GM12878 (cell line): Measurements from ENCODE around the gene PRADC1. TPM values are rescaled to one million over a fixed set of nuclear protein-coding genes. Genes with fewer than 3 reads are reported as not detected.

Experiments used
- ATAC-seq: fragments of 200-7000 bp; cut with Tn5 transposase; 3 replicates; pipeline ENCODE4 v1.9.1; 2020; ENCODE audit warnings: mild to moderate bottlenecking, moderate library complexity
- BruUV-seq: library from RNA; stranded (reverse); fragments of 400-500 nt; replicated peaks from 2 replicates; lab custom pipeline; 2021; lab: Mats Ljungman, UMichigan
- CTCF ChIA-PET: fragments of 300-600 bp; sonication (Branson Sonifier 250); formaldehyde crosslinking; extraction: SDS; loops from one replicate; lab custom pipeline; 2021; ENCODE audit warnings: inconsistent platforms; lab: Yijun Ruan, JAX
- POLR2A ChIA-PET: fragments of 350-600 bp; formaldehyde crosslinking; extraction: SDS; loops from one replicate; lab custom pipeline; 2021; ENCODE audit warnings: inconsistent platforms; lab: Charles Lee
- RAD21 ChIA-PET: fragments of 300-600 bp; sonication (Branson Sonifier 250); formaldehyde crosslinking; loops from one replicate; lab custom pipeline; 2023; ENCODE audit warnings: antibody characterized with exemption; ENCODE audit not compliant: unreplicated experiment; lab: Charles Lee
- SMC1A ChIA-PET: fragments of 300-600 bp; sonication (Branson Sonifier 250); formaldehyde crosslinking; loops from one replicate; lab custom pipeline; 2023; ENCODE audit not compliant: unreplicated experiment, uncharacterized antibody; lab: Charles Lee
- DNase-seq: peaks from one replicate; pipeline ENCODE4 v3.0.0-alpha.2; 2011; ENCODE audit warnings: low read depth, low spot score
- FAIRE-seq: peaks from 3 replicates; lab custom pipeline; 2011; peaks lifted over from hg19 to GRCh38; lab: Jason Lieb, UNC
- H2AFZ ChIP-seq: 2 replicates; pipeline ENCODE4 v1.6.0; 2011; ENCODE audit warnings: low read depth, low read length, control low read depth; ENCODE audit not compliant: control insufficient read depth
- H3K27ac ChIP-seq: 2 replicates; pipeline ENCODE4 v1.5.1; 2011; ENCODE audit warnings: control low read depth; ENCODE audit not compliant: control insufficient read depth, insufficient read depth
- H3K27me3 ChIP-seq, 2 experiments: replicated peaks in 1 of 2; 2 replicates each; pipeline versions ENCODE4 v1.6.0 to v1.6.1; 2011; ENCODE audit warnings: low read length in 1 of 2; ENCODE audit not compliant: control insufficient read depth in 2 of 2, insufficient read depth in 2 of 2
- H3K36me3 ChIP-seq, 2 experiments: 2 replicates each; pipeline ENCODE4 v1.5.1; 2011; ENCODE audit warnings: low read length in 1 of 2; ENCODE audit not compliant: control insufficient read depth in 2 of 2, insufficient read depth in 2 of 2
- H3K4me1 ChIP-seq: 2 replicates; pipeline ENCODE4 v1.6.1; 2011; ENCODE audit warnings: mild to moderate bottlenecking, low read length, moderate library complexity, mixed read lengths; ENCODE audit not compliant: control insufficient read depth, insufficient read depth
- H3K4me2 ChIP-seq: 2 replicates; pipeline ENCODE4 v1.6.0; 2011; ENCODE audit warnings: control low read depth; ENCODE audit not compliant: control insufficient read depth, insufficient read depth
- H3K4me3 ChIP-seq: fragments of 200-600 bp; sonication (generic); 2 replicates; pipeline ENCODE4 v1.5.1; 2016
- H3K79me2 ChIP-seq: 2 replicates; pipeline ENCODE4 v1.6.0; 2011; ENCODE audit warnings: low read length; ENCODE audit not compliant: control insufficient read depth, insufficient read depth
- H3K9ac ChIP-seq: 2 replicates; pipeline ENCODE4 v1.8.0; 2011; ENCODE audit warnings: low read length, control low read depth, mixed read lengths; ENCODE audit not compliant: control insufficient read depth, insufficient read depth
- H3K9me3 ChIP-seq: replicated peaks from 3 replicates; pipeline ENCODE4 v1.5.1; 2011; ENCODE audit warnings: mild to moderate bottlenecking, low read length; ENCODE audit not compliant: control insufficient read depth, insufficient read depth
- H4K20me1 ChIP-seq: 2 replicates; pipeline ENCODE4 v1.6.0; 2011; ENCODE audit not compliant: control insufficient read depth, insufficient read depth
- BACH1 ChIP-seq: fragments of 450-650 bp; IDR thresholded peaks from 2 replicates; pipeline ENCODE4 v1.6.1; 2017; ENCODE audit warnings: mild to moderate bottlenecking, borderline replicate concordance
- CHD2 ChIP-seq: IDR thresholded peaks from 2 replicates; pipeline ENCODE4 v1.6.1; 2011; ENCODE audit warnings: low read depth, low read length, improper control_type of control experiment, borderline replicate concordance
- GABPA ChIP-seq: IDR thresholded peaks from 2 replicates; pipeline ENCODE4 v1.6.1; 2014; ENCODE audit warnings: antibody characterized with exemption, low read depth, mild to moderate bottlenecking, inconsistent platforms
- KAT2A ChIP-seq: conservative IDR thresholded peaks from 2 replicates; pipeline ENCODE4 v1.6.1; 2011; ENCODE audit warnings: low read depth, low read length; ENCODE audit not compliant: control insufficient read depth
- MYB ChIP-seq: fragments of 150-350 bp; IDR thresholded peaks from 2 replicates; pipeline ENCODE4 v1.6.1; 2014; ENCODE audit warnings: mild to moderate bottlenecking, low read depth, low read length, borderline replicate concordance
- POU2F2 ChIP-seq: IDR thresholded peaks from 3 replicates; pipeline ENCODE4 v1.6.1; 2011; ENCODE audit warnings: low read depth, mild to moderate bottlenecking, low read length, borderline replicate concordance
- SUPT20H ChIP-seq: IDR thresholded peaks from 2 replicates; pipeline ENCODE4 v1.6.1; 2011; ENCODE audit warnings: low read depth, mild to moderate bottlenecking, low read length, moderate library complexity, borderline replicate concordance; ENCODE audit not compliant: control insufficient read depth
- TAF1 ChIP-seq: IDR thresholded peaks from 2 replicates; pipeline ENCODE4 v1.6.1; 2011; ENCODE audit warnings: mild to moderate bottlenecking, low read depth, low read length, borderline replicate concordance
- ZNF24 ChIP-seq: fragments of 450-650 bp; IDR thresholded peaks from 2 replicates; pipeline ENCODE4 v1.6.1; 2017; ENCODE audit warnings: antibody characterized with exemption, mild to moderate bottlenecking
- WGBS: methylation state at CpG from one replicate; pipeline ENCODE4 v1.1.6; 2016; ENCODE audit warnings: low lambda C conversion rate; ENCODE audit not compliant: insufficient replicate concordance, insufficient coverage; ENCODE audit errors: missing lambda C conversion rate; 5-methylcytosine and 5-hydroxymethylcytosine counted together
- in situ Hi-C: fragments of 300-500 bp; cut with MboI; formaldehyde crosslinking; loops from 9 replicates; pipeline ENCODE4 v1.14.3; 2018; ENCODE audit warnings: mixed read lengths
- intact Hi-C: fragments of 100-400 bp; cut with micrococcal nuclease; formaldehyde crosslinking; loops from one replicate; pipeline ENCODE4 v1.14.2; 2022; ENCODE audit not compliant: unreplicated experiment
- polyA plus RNA-seq, 11 experiments: library from polyadenylated mRNA; depleted of rRNA in 4 of 11; unstranded in 6 of 11; stranded (reverse) in 5 of 11; fragments of >200 nt; fragmentation: Nextera tagmentation in 4 of 11; fragmentation: Illumina TruSeq in 1 of 11; extraction: Ambion mirVana in 4 of 11; extraction: Trizol in 1 of 11; gene quantifications; 1 replicate in 1 of 11; 2 replicates in 10 of 11; pipeline versions ENCODE4 v1.2.1 to v1.2.3, GENCODE V29; 2011 to 2016; ENCODE audit warnings: inconsistent platforms in 2 of 11, missing spikeins in 2 of 11, low read depth in 1 of 11
- total RNA-seq, 4 experiments: library from RNA; depleted of rRNA in 3 of 4; stranded (reverse); fragments of >200 nt in 3 of 4; fragmentation: Illumina TruSeq in 1 of 4; extraction: Trizol in 1 of 4; gene quantifications; 2 replicates each; pipeline versions ENCODE4 v1.2.1 to v1.2.3, GENCODE V29; 2013 to 2021

The PRADC1 gene
- total and polyA plus RNA-seq, 10 of the 15 experiments (the other 5 are each of a cell fraction or from before 2014, with no cell fraction given): 3.7 to 39.0 (median 13.8) TPM

DNA sequence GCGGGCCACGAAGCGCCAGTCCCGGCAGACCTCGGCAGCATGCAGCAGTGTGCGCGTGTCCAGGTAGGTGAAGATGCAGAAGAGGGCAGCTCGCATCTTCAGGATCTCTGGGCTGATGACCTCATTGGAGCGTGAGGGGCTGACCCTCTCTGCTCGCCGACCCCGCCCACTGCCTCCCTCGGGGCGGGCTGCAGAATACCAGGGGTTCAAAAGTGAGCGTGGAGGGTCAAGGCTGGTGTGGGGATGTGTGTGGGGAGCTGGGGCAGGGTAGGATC lies 31.2 kb upstream of the PRADC1 start:
- 84% methylated on average over 15 of the region's 15 CpGs for WGBS
- no peak overlapping the region for H3K9ac ChIP-seq
- no peak overlapping the region for H3K4me3 ChIP-seq
- TF ChIP-seq GABPA (no peak), ZNF24 (no peak), POU2F2 (no peak), MYB (no peak), SUPT20H (no peak), BACH1 (no peak), CHD2 (no peak), KAT2A (no peak), TAF1 (no peak)
- FAIRE-seq (no peak), ATAC-seq (no peak), DNase-seq (no peak)
- POLR2A ChIA-PET: no interaction called here
- H2AFZ ChIP-seq: no peak overlapping the region
- H3K27ac ChIP-seq: no peak overlapping the region
- BruUV-seq: no TSS peak
- no peaks in the 10 kb centered on the region for H3K9me3 ChIP-seq
- RAD21 ChIA-PET: no interaction called here
- H3K36me3 ChIP-seq: peaks cover 14 to 15% of the 10 kb centered on the region in 2 experiments; a peak in 3 of 4 replicates
- H4K20me1 ChIP-seq: no peaks in the 10 kb centered on the region; the same call in 1 of the 2 replicates
- in situ Hi-C loops: no loop called here
- H3K79me2 ChIP-seq: no peaks in the 10 kb centered on the region; the same call in 1 of the 2 replicates
- CTCF ChIA-PET: no interaction called here
- H3K4me1 ChIP-seq: no peaks in the 10 kb centered on the region
- H3K4me2 ChIP-seq: no peak overlapping the region
- intact Hi-C loops: no loop called here
- SMC1A ChIA-PET: no interaction called here
- no peaks in the 10 kb centered on the region for H3K27me3 ChIP-seq
